ENCODE data around the gene SHROOM3. TPM values are rescaled to one million over a fixed set of nuclear protein-coding genes. Genes with fewer than 3 reads are reported as not detected.

Gene SHROOM3
- total RNA-seq, 2 donors from 2014 or later = 18.1 to 21.8 TPM

GRCh38 chr4:76654084-76654483 lies 219.1 kb downstream of the SHROOM3 start:
- 91 to 98% methylated on average over 6 of the region's 6 CpGs for WGBS, 2 experiments (ENCODE audit: insufficient coverage in 1 of 2, insufficient read length in 1 of 2)
- Mint-ChIP-seq H3K27me3 (ENCODE audit: insufficient read depth) (no peaks in the 10 kb centered on the region), H3K9me3 (peaks cover 1% of the 10 kb centered on the region), H3K4me3 (no peak overlapping the region), H3K36me3 (ENCODE audit: low read depth) (no peaks in the 10 kb centered on the region), H3K27ac (no peak overlapping the region), H3K4me1 (no peaks in the 10 kb centered on the region)
- Histone ChIP-seq H3K9ac (ENCODE audit: extremely low read depth, low read length, poor library complexity, severe bottlenecking) (no peak overlapping the region), H3K4me1 (ENCODE audit: control insufficient read depth, insufficient read depth, low read length) (no peaks in the 10 kb centered on the region), H3K9me3 (ENCODE audit: control insufficient read depth, low read length) (no peaks in the 10 kb centered on the region), H3K27ac (ENCODE audit: low read depth, low read length) (no peak overlapping the region), H3K36me3 (ENCODE audit: control insufficient read depth, insufficient read depth, low read length) (no peaks in the 10 kb centered on the region), H3K27me3 (ENCODE audit: control insufficient read depth, insufficient read depth, low read length, poor library complexity, severe bottlenecking) (no peaks in the 10 kb centered on the region), H3K4me3 (ENCODE audit: low read length) (no peak overlapping the region)
- TF ChIP-seq CTCF (conservative IDR thresholded peaks at IDR 0.05) = no peak
- no peak for DNase-seq

- H3K27me3 ChIP-seq (ENCODE audit: control insufficient read depth, insufficient read depth, low read length, poor library complexity, severe bottlenecking) = no peaks in the 10 kb centered on the region
- TF ChIP-seq CTCF (conservative IDR thresholded peaks at IDR 0.05) = no peak
- H3K4me1 ChIP-seq (ENCODE audit: control insufficient read depth, insufficient read depth, low read length) = no peaks in the 10 kb centered on the region
- no peaks in the 10 kb centered on the region for H3K36me3 ChIP-seq (ENCODE audit: control insufficient read depth, insufficient read depth, low read length)
- H3K27ac Mint-ChIP-seq = no peak overlapping the region
- no peaks in the 10 kb centered on the region for H3K36me3 Mint-ChIP-seq (ENCODE audit: low read depth)
- no peak overlapping the region for H3K27ac ChIP-seq (ENCODE audit: low read depth, low read length)
- peaks cover 1% of the 10 kb centered on the region for H3K9me3 Mint-ChIP-seq
- no peak overlapping the region for H3K9ac ChIP-seq (ENCODE audit: extremely low read depth, low read length, poor library complexity, severe bottlenecking)
- no peaks in the 10 kb centered on the region for H3K9me3 ChIP-seq (ENCODE audit: control insufficient read depth, low read length)
- H3K4me1 Mint-ChIP-seq = no peaks in the 10 kb centered on the region
- no peak overlapping the region for H3K4me3 ChIP-seq (ENCODE audit: low read length)
- DNase-seq = no peak
- no peaks in the 10 kb centered on the region for H3K27me3 Mint-ChIP-seq (ENCODE audit: insufficient read depth)
- no peak overlapping the region for H3K4me3 Mint-ChIP-seq
Observed at GRCh38 chr4:76654791-76655190, 219.8 kb downstream of the SHROOM3 start.

GRCh38 chr4:76655566-76656479 lies 220.8 kb downstream of the SHROOM3 start:
- Histone ChIP-seq H3K9me3 (ENCODE audit: control insufficient read depth, low read length) (no peaks in the 10 kb centered on the region), H3K4me3 (ENCODE audit: low read length) (no peak overlapping the region), H3K9ac (ENCODE audit: extremely low read depth, low read length, poor library complexity, severe bottlenecking) (no peak overlapping the region), H3K27ac (ENCODE audit: low read depth, low read length) (no peak overlapping the region), H3K27me3 (ENCODE audit: control insufficient read depth, insufficient read depth, low read length, poor library complexity, severe bottlenecking) (no peaks in the 10 kb centered on the region), H3K36me3 (ENCODE audit: control insufficient read depth, insufficient read depth, low read length) (no peaks in the 10 kb centered on the region), H3K4me1 (ENCODE audit: control insufficient read depth, insufficient read depth, low read length) (no peaks in the 10 kb centered on the region)
- Mint-ChIP-seq H3K9me3 (peaks cover 1% of the 10 kb centered on the region), H3K4me1 (no peaks in the 10 kb centered on the region), H3K36me3 (ENCODE audit: low read depth) (no peaks in the 10 kb centered on the region), H3K27me3 (ENCODE audit: insufficient read depth) (no peaks in the 10 kb centered on the region), H3K4me3 (no peak overlapping the region), H3K27ac (no peak overlapping the region)
- WGBS, 2 experiments (ENCODE audit: insufficient coverage in 1 of 2, insufficient read length in 1 of 2) = 81 to 89% methylated on average over 5 to 6 of the region's 6 CpGs
- no peak for TF ChIP-seq CTCF (conservative IDR thresholded peaks at IDR 0.05)
- DNase-seq = no peak

All from endodermal cell (in vitro differentiated cells).